Measurements from ENCODE around the gene ASIP.

Gene ASIP

GRCh38 chr20:34299556-34300255 is 58.5 kb downstream of the ASIP start:
- Histone ChIP-seq H3K9me3 (replicated peaks; ENCODE audit: insufficient read depth, low read length) (no peaks in the 10 kb centered on the region), H3K9ac (ENCODE audit: low read length) (no peak overlapping the region), H3K27me3 (replicated peaks; ENCODE audit: insufficient read depth, low read length) (no peaks in the 10 kb centered on the region), H3K27ac (ENCODE audit: low read length) (no peak overlapping the region), H3K36me3 (replicated peaks; ENCODE audit: insufficient read depth, low read length) (no peaks in the 10 kb centered on the region), H4K20me1 (ENCODE audit: insufficient read depth, low read length) (no peaks in the 10 kb centered on the region), H3K9me2 (replicated peaks; ENCODE audit: insufficient read depth, low read length) (no peaks in the 10 kb centered on the region), H3F3A (ENCODE audit: insufficient read depth, low read length) (no peaks in the 10 kb centered on the region), H2AFZ (ENCODE audit: low read length) (no peak overlapping the region), H3K4me1 (ENCODE audit: low read length) (peaks cover 16% of the 10 kb centered on the region), H3K79me2 (ENCODE audit: low read length) (peaks cover 75% of the 10 kb centered on the region), H3K4me2 (ENCODE audit: low read depth, low read length) (no peak overlapping the region), H3K4me3 (ENCODE audit: low read length) (no peak overlapping the region)
- TF ChIP-seq, protein P1, sequence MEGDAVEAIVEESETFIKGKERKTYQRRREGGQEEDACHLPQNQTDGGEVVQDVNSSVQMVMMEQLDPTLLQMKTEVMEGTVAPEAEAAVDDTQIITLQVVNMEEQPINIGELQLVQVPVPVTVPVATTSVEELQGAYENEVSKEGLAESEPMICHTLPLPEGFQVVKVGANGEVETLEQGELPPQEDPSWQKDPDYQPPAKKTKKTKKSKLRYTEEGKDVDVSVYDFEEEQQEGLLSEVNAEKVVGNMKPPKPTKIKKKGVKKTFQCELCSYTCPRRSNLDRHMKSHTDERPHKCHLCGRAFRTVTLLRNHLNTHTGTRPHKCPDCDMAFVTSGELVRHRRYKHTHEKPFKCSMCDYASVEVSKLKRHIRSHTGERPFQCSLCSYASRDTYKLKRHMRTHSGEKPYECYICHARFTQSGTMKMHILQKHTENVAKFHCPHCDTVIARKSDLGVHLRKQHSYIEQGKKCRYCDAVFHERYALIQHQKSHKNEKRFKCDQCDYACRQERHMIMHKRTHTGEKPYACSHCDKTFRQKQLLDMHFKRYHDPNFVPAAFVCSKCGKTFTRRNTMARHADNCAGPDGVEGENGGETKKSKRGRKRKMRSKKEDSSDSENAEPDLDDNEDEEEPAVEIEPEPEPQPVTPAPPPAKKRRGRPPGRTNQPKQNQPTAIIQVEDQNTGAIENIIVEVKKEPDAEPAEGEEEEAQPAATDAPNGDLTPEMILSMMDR (IDR thresholded peaks at IDR 0.05; ENCODE audit: low read length) = no peak
- TF ChIP-seq EZH2phosphoT487 (IDR thresholded peaks at IDR 0.05; ENCODE audit: low read length) (no peak), EZH2 (optimal IDR thresholded peaks at IDR 0.05; ENCODE audit: low read depth, low read length) (no peak)
- no peak for DNase-seq

- no peak for DNase-seq
- no peaks in the 10 kb centered on the region for H3K9me2 ChIP-seq (replicated peaks; ENCODE audit: insufficient read depth, low read length)
- no peaks in the 10 kb centered on the region for H4K20me1 ChIP-seq (ENCODE audit: insufficient read depth, low read length)
- no peaks in the 10 kb centered on the region for H3K36me3 ChIP-seq (replicated peaks; ENCODE audit: insufficient read depth, low read length)
- no peaks in the 10 kb centered on the region for H3F3A ChIP-seq (ENCODE audit: insufficient read depth, low read length)
- H3K27me3 ChIP-seq (replicated peaks; ENCODE audit: insufficient read depth, low read length) = no peaks in the 10 kb centered on the region
- TF ChIP-seq, protein P1 (IDR thresholded peaks at IDR 0.05; ENCODE audit: low read length) = no peak
- no peak for TF ChIP-seq EZH2 (optimal IDR thresholded peaks at IDR 0.05; ENCODE audit: low read depth, low read length)
- no peak for TF ChIP-seq EZH2phosphoT487 (IDR thresholded peaks at IDR 0.05; ENCODE audit: low read length)
- H3K4me1 ChIP-seq (ENCODE audit: low read length) = peaks cover 16% of the 10 kb centered on the region
- no peak overlapping the region for H3K4me2 ChIP-seq (ENCODE audit: low read depth, low read length)
- H3K4me3 ChIP-seq (ENCODE audit: low read length) = no peak overlapping the region
- peaks cover 69% of the 10 kb centered on the region for H3K79me2 ChIP-seq (ENCODE audit: low read length)
- no peak overlapping the region for H3K27ac ChIP-seq (ENCODE audit: low read length)
- H3K9me3 ChIP-seq (replicated peaks; ENCODE audit: insufficient read depth, low read length) = no peaks in the 10 kb centered on the region
- no peak overlapping the region for H3K9ac ChIP-seq (ENCODE audit: low read length)
- H2AFZ ChIP-seq (ENCODE audit: low read length) = no peak overlapping the region
These were observed 59.1 kb downstream of the ASIP start for GRCh38 chr20:34300256-34300806.

GRCh38 chr20:34300809-34301586 is 59.8 kb downstream of the ASIP start:
- H3F3A ChIP-seq (ENCODE audit: insufficient read depth, low read length) = no peaks in the 10 kb centered on the region
- peaks cover 16% of the 10 kb centered on the region for H3K4me1 ChIP-seq (ENCODE audit: low read length)
- TF ChIP-seq EZH2 (optimal IDR thresholded peaks at IDR 0.05; ENCODE audit: low read depth, low read length) = no peak
- no peak for TF ChIP-seq EZH2phosphoT487 (IDR thresholded peaks at IDR 0.05; ENCODE audit: low read length)
- H3K4me2 ChIP-seq (ENCODE audit: low read depth, low read length) = peak overlapping the region; percentile 87; the same call in 1 of the 2 replicates
- H3K27me3 ChIP-seq (replicated peaks; ENCODE audit: insufficient read depth, low read length) = no peaks in the 10 kb centered on the region
- no peak overlapping the region for H2AFZ ChIP-seq (ENCODE audit: low read length)
- no peaks in the 10 kb centered on the region for H4K20me1 ChIP-seq (ENCODE audit: insufficient read depth, low read length)
- no peak overlapping the region for H3K9ac ChIP-seq (ENCODE audit: low read length)
- no peak for DNase-seq
- H3K9me3 ChIP-seq (replicated peaks; ENCODE audit: insufficient read depth, low read length) = no peaks in the 10 kb centered on the region
- H3K9me2 ChIP-seq (replicated peaks; ENCODE audit: insufficient read depth, low read length) = no peaks in the 10 kb centered on the region
- peaks cover 62% of the 10 kb centered on the region for H3K79me2 ChIP-seq (ENCODE audit: low read length)
- no peak overlapping the region for H3K4me3 ChIP-seq (ENCODE audit: low read length)
- H3K27ac ChIP-seq (ENCODE audit: low read length) = no peak overlapping the region
- H3K36me3 ChIP-seq (replicated peaks; ENCODE audit: insufficient read depth, low read length) = no peaks in the 10 kb centered on the region
